RWPE1 (cell line): Measurements from ENCODE around the gene ZNF777.

ENCODE experiments used
- CTCF ChIA-PET: fragments of 350-600 bp; sonication (Branson Sonifier 250); formaldehyde crosslinking; extraction: SDS; loops from one replicate; lab custom pipeline; 2021; lab: Yijun Ruan, JAX
- POLR2A ChIA-PET: fragments of 400-600 bp; formaldehyde crosslinking; extraction: SDS; loops from one replicate; lab custom pipeline; 2020; ENCODE audit warnings: antibody characterized with exemption; ENCODE audit not compliant: low non-redundant PET; lab: Yijun Ruan, JAX
- DNase-seq: peaks from one replicate; pipeline ENCODE4 v3.0.0; 2012; ENCODE audit warnings: low spot score
- H3K27ac ChIP-seq: fragments of 450-650 bp; 2 replicates; pipeline ENCODE4 v1.5.1; 2017
- CTCF ChIP-seq: fragments of 450-650 bp; conservative IDR thresholded peaks from 2 replicates; pipeline ENCODE4 v1.5.1; 2017; ENCODE audit warnings: low read depth, mild to moderate bottlenecking

The ZNF777 gene

DNA sequence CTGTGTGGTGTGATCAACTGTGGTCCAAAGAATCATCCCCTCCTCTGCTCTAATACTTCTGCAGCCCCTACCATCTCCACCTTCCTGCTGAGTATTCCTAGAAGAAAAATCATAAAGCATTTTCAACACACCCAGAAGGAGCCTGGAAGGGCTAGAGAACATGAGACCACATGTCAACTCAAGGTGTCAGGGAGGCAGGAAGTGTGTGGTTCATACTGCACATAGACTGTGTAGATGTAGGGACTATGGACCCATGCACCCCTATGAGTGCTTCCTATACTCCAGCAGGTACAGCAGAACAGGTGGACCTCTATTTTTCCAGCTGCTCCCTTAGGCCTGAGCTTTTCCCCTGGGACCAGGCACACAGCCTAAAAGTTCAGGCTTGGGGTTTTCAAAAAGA, 39.3 kb upstream of the ZNF777 start:
- no peak for DNase-seq
- CTCF ChIA-PET = interaction anchor here (0.7 kb wide), 1 partner anchor 229 kb away, joined by 4 read pairs; no protein-coding TSS in a partner anchor
- POLR2A ChIA-PET = no interaction called here
- TF ChIP-seq CTCF = no peak
- no peak overlapping the region for H3K27ac ChIP-seq

- H3K27ac ChIP-seq = no peak overlapping the region
- CTCF ChIA-PET = no interaction called here
- POLR2A ChIA-PET = no interaction called here
- TF ChIP-seq CTCF = no peak
- DNase-seq = no peak
Measured at GRCh38 chr7:149498811-149499210, 37.9 kb upstream of the ZNF777 start.

- ChIA-PET POLR2A (no interaction called here), CTCF (no interaction called here)
- peak within 1 kb of the TSS; percentile 85 for H3K27ac ChIP-seq
- TF ChIP-seq CTCF = peak; percentile 90
- peak; percentile 81 for DNase-seq
Measured at GRCh38 chr7:149497467-149498261, 36.8 kb upstream of the ZNF777 start, which contains the start of gene ZNF746. Gene ZNF746, minus strand, starts transcription at chr7:149497809. Its CDS starts 273 bp downstream, at chr7:149497536.

DNA sequence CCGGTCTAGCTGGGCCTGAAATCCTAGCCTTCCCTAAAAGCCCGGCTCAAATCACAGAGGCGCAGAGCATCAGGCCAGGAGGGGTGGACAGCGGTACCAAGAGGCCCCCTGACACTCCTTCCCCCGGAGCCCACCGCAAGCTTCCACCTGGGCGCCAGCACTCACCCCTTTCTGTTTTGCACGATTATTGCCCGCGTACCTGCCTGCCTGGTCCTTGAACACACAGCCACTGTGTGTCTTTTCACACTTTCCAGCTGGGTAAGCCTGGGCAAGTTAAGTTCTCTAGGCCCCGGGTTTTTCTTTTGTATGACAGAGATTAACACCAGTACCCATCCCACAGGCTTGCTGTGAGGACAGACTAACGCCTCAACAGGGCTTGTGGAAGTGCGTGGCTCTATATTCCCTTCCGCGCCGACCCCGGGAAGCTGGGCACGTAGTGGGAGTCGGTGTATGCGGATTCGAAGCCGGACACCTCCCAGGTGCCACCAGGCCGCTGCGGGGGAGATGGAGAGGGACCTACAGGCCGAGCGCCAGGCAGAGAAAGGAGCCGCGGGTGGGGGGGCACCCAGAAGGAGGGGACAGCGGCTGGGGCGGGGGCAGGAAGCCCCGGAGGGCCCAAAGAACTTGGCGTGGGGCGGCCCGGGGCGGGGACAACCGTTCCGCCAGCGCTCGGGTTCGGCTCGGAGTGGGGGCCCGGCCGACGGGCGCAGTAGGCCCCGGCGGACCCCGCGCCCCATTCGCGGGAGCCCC, 36.0 kb upstream of the ZNF777 start:
- H3K27ac ChIP-seq = peak overlapping the region; percentile 85
- DNase-seq = peak; percentile 7
- TF ChIP-seq CTCF = no peak
- ChIA-PET POLR2A (no interaction called here), CTCF (no interaction called here)

DNA sequence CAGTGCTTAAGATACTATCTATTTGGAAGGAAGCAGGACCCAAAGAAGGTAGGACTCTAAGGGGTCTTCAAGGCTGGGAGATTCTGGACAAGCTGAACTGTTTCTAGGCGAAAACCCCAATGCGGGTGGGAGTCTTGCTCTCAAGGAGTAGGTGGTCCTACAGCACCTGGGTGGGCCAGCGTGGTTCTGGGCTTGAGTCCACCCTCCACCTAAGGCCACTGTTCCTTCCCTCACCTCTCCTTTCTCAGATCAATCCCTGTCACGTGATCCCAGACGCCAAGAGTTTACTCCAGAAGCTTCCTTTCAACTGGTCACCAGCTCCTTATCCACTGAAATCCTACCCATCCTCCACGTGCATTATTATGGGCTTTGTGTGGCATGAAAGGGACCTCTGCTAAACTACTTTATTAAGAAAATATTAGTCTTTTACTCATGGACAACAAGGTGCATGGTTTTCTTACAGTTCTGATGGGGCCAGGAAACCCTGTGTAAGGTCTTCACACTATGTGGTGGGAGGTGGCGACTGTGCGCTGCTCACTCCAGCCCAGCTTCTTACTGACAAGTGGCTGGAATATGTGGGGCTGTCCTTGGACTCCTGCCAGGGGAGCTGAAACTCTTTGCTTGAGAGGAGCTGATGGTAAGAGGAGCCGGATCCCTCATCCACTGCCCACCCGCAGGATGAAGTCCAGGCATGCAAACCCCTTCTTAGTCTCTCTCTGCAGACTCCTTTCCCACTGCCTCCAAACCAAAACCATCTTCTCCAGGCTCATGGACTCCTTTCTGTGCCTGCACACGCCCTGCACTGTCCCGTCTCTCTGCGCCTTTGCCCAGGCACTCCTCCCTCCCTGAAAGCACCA, 35.2 kb upstream of the ZNF777 start:
- POLR2A ChIA-PET = no interaction called here
- peak overlapping the region; percentile 85 for H3K27ac ChIP-seq
- DNase-seq = no peak
- CTCF ChIA-PET = interaction anchor here (0.7 kb wide), 1 partner anchor 201 kb away, joined by 3 read pairs; no protein-coding TSS in a partner anchor
- no peak for TF ChIP-seq CTCF
